HepG2 (cell line): ENCODE data around the gene ARAP1. TPM values are rescaled to one million over a fixed set of nuclear protein-coding genes. Genes with fewer than 3 reads are reported as not detected.
A peak's percentile ranks its signal among the peaks of the same experiment; 100 is the strongest.

Experiments used
- ADNP ChIP-seq: sonication (generic); formaldehyde crosslinking; IDR thresholded peaks from 2 replicates; pipeline ENCODE4 v1.4.0; 2020; ENCODE audit warnings: missing genetic modification reagents
- CHD4 ChIP-seq: fragments of 200-600 bp; sonication (generic); IDR thresholded peaks from 2 replicates; pipeline ENCODE4 v1.7.0; 2017; ENCODE audit warnings: mild to moderate bottlenecking, low read length, borderline replicate concordance
- HDAC2 ChIP-seq: sonication (generic); formaldehyde crosslinking; IDR thresholded peaks from 2 replicates; pipeline ENCODE4 v1.4.0; 2020; ENCODE audit warnings: missing genetic modification reagents
- MXI1 ChIP-seq: IDR thresholded peaks from 3 replicates; pipeline ENCODE4 v1.6.1; 2012; ENCODE audit warnings: low read depth, low read length, inconsistent platforms, borderline replicate concordance
- NR1H2 ChIP-seq: sonication (generic); formaldehyde crosslinking; IDR thresholded peaks from 2 replicates; pipeline ENCODE4 v1.8.1; 2022; ENCODE audit warnings: low read depth, missing genetic modification reagents, borderline replicate concordance
- SIN3A ChIP-seq: IDR thresholded peaks from 2 replicates; pipeline ENCODE4 v1.6.1; 2011; ENCODE audit warnings: low read depth, mild to moderate bottlenecking, control low read depth, low read length, borderline replicate concordance
- SMARCE1 ChIP-seq: fragments of 450-650 bp; IDR thresholded peaks from 2 replicates; pipeline ENCODE4 v1.6.1; 2017; ENCODE audit warnings: borderline replicate concordance
- SPEN ChIP-seq: sonication (generic); formaldehyde crosslinking; IDR thresholded peaks from 2 replicates; pipeline ENCODE4 v1.5.1; 2020; ENCODE audit warnings: low read depth, mild to moderate bottlenecking, missing genetic modification reagents
- TP53 ChIP-seq: sonication (generic); formaldehyde crosslinking; conservative IDR thresholded peaks from 2 replicates; pipeline ENCODE4 v1.4.0; 2020; ENCODE audit warnings: missing genetic modification reagents
- ZNF12 ChIP-seq: sonication (generic); formaldehyde crosslinking; IDR thresholded peaks from 2 replicates; pipeline ENCODE4 v1.5.0; 2020; ENCODE audit warnings: missing genetic modification reagents
- ZNF263 ChIP-seq: sonication (generic); formaldehyde crosslinking; IDR thresholded peaks from 2 replicates; pipeline ENCODE4 v1.4.0; 2020; ENCODE audit warnings: missing genetic modification reagents
- ZNF30 ChIP-seq: sonication (generic); formaldehyde crosslinking; IDR thresholded peaks from 2 replicates; pipeline ENCODE4 v1.5.0; 2020; ENCODE audit warnings: mild to moderate bottlenecking, missing genetic modification reagents
- ZNF672 ChIP-seq: sonication (generic); formaldehyde crosslinking; IDR thresholded peaks from 2 replicates; pipeline ENCODE4 v1.8.1; 2022; ENCODE audit warnings: missing genetic modification reagents
- polyA plus RNA-seq, 8 experiments: library from polyadenylated mRNA; depleted of rRNA in 3 of 8; stranded (reverse) in 7 of 8; unstranded in 1 of 8; fragments of >200 nt; fragmentation: Illumina TruSeq in 4 of 8; extraction: Trizol in 4 of 8; gene quantifications; 2 replicates each; pipeline versions ENCODE4 v1.2.1 to v1.2.3, GENCODE V29; 2011 to 2016; ENCODE audit warnings: low read depth in 4 of 8, missing spikeins in 1 of 8, mixed read lengths in 1 of 8; ENCODE audit not compliant: insufficient read depth in 1 of 8
- total RNA-seq, 5 experiments: library from RNA; depleted of rRNA; stranded (reverse); fragments of >200 nt; fragmentation: Illumina TruSeq; extraction: Trizol; gene quantifications; 2 replicates each; pipeline ENCODE4 v1.2.3, GENCODE V29; 2016; ENCODE audit warnings: low read depth in 1 of 5
- TF ChIP-seq, protein P1 (sequence below): sonication (generic); formaldehyde crosslinking; IDR thresholded peaks from 2 replicates; pipeline ENCODE4 v1.5.0; 2020; ENCODE audit warnings: missing genetic modification reagents
- TF ChIP-seq, protein P2 (sequence below): sonication (generic); formaldehyde crosslinking; IDR thresholded peaks from 2 replicates; pipeline ENCODE4 v1.9.0; 2021; ENCODE audit warnings: mild to moderate bottlenecking, missing genetic modification reagents
- TF ChIP-seq, protein P3 (sequence below): sonication (generic); formaldehyde crosslinking; IDR thresholded peaks from 2 replicates; pipeline ENCODE4 v1.5.1; 2020; ENCODE audit warnings: mild to moderate bottlenecking, missing genetic modification reagents, borderline replicate concordance

The ARAP1 gene
- total and polyA plus RNA-seq, 2 of the 13 experiments (the other 11 are each of a cell fraction or from before 2014, with no cell fraction given): 43.2 to 55.5 TPM

DNA sequence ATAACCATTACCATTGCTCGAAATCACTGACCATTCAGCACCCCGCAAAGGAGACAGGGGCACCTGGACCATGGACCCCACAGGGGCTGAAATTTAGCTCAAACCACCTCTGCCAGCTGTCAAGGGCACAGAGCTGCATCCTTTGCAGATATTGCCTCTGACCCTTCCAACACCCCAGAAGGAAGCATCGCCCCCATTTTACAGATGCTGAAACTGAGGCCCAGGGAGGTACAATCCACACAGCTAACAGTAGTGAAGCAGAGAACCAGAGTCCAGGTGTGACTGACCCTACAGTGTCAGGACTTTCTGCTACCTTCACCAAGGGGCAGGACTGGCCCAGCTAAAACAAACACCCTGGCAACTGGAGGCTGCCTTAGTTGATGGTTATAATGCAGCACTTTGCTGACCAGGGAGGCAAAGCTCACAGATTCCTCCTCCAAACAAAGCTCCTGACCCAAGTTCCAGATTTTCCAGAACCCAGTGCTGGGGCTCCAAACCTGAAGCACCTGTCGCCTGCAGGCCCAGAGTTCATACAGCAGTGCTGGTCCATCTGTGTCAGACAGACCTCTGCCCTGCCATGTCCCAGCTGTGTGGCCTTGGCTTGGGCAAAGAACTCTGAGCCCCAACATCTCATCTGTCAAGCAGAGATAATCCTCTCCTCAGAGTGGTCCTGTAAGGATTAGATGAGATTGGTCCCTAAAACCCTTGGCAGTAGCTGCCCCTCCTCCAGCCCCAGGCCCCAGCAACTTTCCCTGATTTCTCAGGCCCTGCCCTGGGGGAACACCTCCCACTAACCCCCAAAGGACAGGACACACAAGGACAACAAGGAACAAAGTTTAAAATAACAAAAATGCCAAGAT is 15.2 kb upstream of the ARAP1 start (continued):
- TF ChIP-seq, protein P1, sequence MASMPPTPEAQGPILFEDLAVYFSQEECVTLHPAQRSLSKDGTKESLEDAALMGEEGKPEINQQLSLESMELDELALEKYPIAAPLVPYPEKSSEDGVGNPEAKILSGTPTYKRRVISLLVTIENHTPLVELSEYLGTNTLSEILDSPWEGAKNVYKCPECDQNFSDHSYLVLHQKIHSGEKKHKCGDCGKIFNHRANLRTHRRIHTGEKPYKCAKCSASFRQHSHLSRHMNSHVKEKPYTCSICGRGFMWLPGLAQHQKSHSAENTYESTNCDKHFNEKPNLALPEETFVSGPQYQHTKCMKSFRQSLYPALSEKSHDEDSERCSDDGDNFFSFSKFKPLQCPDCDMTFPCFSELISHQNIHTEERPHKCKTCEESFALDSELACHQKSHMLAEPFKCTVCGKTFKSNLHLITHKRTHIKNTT (CRISPR knock-in tag): no peak
- no peak for TF ChIP-seq ZNF263 (CRISPR knock-in tag)
- TF ChIP-seq, protein P2, sequence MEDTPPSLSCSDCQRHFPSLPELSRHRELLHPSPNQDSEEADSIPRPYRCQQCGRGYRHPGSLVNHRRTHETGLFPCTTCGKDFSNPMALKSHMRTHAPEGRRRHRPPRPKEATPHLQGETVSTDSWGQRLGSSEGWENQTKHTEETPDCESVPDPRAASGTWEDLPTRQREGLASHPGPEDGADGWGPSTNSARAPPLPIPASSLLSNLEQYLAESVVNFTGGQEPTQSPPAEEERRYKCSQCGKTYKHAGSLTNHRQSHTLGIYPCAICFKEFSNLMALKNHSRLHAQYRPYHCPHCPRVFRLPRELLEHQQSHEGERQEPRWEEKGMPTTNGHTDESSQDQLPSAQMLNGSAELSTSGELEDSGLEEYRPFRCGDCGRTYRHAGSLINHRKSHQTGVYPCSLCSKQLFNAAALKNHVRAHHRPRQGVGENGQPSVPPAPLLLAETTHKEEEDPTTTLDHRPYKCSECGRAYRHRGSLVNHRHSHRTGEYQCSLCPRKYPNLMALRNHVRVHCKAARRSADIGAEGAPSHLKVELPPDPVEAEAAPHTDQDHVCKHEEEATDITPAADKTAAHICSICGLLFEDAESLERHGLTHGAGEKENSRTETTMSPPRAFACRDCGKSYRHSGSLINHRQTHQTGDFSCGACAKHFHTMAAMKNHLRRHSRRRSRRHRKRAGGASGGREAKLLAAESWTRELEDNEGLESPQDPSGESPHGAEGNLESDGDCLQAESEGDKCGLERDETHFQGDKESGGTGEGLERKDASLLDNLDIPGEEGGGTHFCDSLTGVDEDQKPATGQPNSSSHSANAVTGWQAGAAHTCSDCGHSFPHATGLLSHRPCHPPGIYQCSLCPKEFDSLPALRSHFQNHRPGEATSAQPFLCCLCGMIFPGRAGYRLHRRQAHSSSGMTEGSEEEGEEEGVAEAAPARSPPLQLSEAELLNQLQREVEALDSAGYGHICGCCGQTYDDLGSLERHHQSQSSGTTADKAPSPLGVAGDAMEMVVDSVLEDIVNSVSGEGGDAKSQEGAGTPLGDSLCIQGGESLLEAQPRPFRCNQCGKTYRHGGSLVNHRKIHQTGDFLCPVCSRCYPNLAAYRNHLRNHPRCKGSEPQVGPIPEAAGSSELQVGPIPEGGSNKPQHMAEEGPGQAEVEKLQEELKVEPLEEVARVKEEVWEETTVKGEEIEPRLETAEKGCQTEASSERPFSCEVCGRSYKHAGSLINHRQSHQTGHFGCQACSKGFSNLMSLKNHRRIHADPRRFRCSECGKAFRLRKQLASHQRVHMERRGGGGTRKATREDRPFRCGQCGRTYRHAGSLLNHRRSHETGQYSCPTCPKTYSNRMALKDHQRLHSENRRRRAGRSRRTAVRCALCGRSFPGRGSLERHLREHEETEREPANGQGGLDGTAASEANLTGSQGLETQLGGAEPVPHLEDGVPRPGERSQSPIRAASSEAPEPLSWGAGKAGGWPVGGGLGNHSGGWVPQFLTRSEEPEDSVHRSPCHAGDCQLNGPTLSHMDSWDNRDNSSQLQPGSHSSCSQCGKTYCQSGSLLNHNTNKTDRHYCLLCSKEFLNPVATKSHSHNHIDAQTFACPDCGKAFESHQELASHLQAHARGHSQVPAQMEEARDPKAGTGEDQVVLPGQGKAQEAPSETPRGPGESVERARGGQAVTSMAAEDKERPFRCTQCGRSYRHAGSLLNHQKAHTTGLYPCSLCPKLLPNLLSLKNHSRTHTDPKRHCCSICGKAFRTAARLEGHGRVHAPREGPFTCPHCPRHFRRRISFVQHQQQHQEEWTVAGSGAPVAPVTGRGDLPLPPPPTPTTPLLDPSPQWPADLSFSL: no peak
- no peak for TF ChIP-seq TP53 (CRISPR knock-in tag)
- TF ChIP-seq SMARCE1: no peak
- TF ChIP-seq ZNF12 (CRISPR knock-in tag): no peak
- TF ChIP-seq SPEN (CRISPR knock-in tag): no peak
- TF ChIP-seq SIN3A: no peak
- TF ChIP-seq ZNF30 (CRISPR knock-in tag): 0 out of 2 replicates have a peak, but pooled peaks have one; percentile 38
- TF ChIP-seq CHD4: peak; percentile 92
- TF ChIP-seq MXI1: no peak
- TF ChIP-seq HDAC2 (CRISPR knock-in tag): peak; percentile 41; the same call in 1 of the 2 replicates
- TF ChIP-seq, protein P3, sequence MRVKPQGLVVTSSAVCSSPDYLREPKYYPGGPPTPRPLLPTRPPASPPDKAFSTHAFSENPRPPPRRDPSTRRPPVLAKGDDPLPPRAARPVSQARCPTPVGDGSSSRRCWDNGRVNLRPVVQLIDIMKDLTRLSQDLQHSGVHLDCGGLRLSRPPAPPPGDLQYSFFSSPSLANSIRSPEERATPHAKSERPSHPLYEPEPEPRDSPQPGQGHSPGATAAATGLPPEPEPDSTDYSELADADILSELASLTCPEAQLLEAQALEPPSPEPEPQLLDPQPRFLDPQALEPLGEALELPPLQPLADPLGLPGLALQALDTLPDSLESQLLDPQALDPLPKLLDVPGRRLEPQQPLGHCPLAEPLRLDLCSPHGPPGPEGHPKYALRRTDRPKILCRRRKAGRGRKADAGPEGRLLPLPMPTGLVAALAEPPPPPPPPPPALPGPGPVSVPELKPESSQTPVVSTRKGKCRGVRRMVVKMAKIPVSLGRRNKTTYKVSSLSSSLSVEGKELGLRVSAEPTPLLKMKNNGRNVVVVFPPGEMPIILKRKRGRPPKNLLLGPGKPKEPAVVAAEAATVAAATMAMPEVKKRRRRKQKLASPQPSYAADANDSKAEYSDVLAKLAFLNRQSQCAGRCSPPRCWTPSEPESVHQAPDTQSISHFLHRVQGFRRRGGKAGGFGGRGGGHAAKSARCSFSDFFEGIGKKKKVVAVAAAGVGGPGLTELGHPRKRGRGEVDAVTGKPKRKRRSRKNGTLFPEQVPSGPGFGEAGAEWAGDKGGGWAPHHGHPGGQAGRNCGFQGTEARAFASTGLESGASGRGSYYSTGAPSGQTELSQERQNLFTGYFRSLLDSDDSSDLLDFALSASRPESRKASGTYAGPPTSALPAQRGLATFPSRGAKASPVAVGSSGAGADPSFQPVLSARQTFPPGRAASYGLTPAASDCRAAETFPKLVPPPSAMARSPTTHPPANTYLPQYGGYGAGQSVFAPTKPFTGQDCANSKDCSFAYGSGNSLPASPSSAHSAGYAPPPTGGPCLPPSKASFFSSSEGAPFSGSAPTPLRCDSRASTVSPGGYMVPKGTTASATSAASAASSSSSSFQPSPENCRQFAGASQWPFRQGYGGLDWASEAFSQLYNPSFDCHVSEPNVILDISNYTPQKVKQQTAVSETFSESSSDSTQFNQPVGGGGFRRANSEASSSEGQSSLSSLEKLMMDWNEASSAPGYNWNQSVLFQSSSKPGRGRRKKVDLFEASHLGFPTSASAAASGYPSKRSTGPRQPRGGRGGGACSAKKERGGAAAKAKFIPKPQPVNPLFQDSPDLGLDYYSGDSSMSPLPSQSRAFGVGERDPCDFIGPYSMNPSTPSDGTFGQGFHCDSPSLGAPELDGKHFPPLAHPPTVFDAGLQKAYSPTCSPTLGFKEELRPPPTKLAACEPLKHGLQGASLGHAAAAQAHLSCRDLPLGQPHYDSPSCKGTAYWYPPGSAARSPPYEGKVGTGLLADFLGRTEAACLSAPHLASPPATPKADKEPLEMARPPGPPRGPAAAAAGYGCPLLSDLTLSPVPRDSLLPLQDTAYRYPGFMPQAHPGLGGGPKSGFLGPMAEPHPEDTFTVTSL (CRISPR knock-in tag): no peak
- TF ChIP-seq NR1H2 (CRISPR knock-in tag): no peak
- TF ChIP-seq ZNF672 (CRISPR knock-in tag): no peak
- peak; percentile 86; the same call in 1 of the 2 replicates for TF ChIP-seq ADNP
